ENCODE data around the gene AAMP. TPM values are rescaled to one million over a fixed set of nuclear protein-coding genes. Genes with fewer than 3 reads are reported as not detected.

The AAMP gene
- total RNA-seq, result 100 to 1,000 TPM in 1 of 2 donors, 10 to 100 TPM in 1; 85.0 to 131 TPM

GRCh38 chr2:218269900-218270720 is at the start of gene AAMP, which contains the start of gene PNKD:
TSS of gene AAMP (minus strand) at chr2:218270137. CDS start at chr2:218270086, 51 bp downstream.
TSS of gene PNKD (plus strand) at chr2:218270519. CDS start at chr2:218270536, 17 bp downstream.

GRCh38 chr2:218292048-218293014 is 22.4 kb upstream of the AAMP start, which contains the start of gene TMBIM1:
TSS of gene TMBIM1 (minus strand) at chr2:218292503. CDS start at chr2:218282141, 10,362 bp downstream.

GRCh38 chr2:218260742-218261422 is 9.1 kb downstream of the AAMP start, which contains the start of gene GPBAR1:
TSS of gene GPBAR1 (plus strand) at chr2:218261015. CDS start at chr2:218262725, 1,710 bp downstream.

GRCh38 chr2:218216674-218217359 is 53.1 kb downstream of the AAMP start, which contains the start of gene ARPC2:
TSS of gene ARPC2 (plus strand) at chr2:218217189. CDS start at chr2:218217471, 282 bp downstream.

Other genes with a start within 250 kb of the AAMP start
- gene RUFY4, start 200.9 kb downstream of the AAMP start, total RNA-seq, result not detected
- gene CXCR2, start 144.1 kb downstream of the AAMP start, total RNA-seq, result not detected
- gene CXCR1, start 103.2 kb downstream of the AAMP start, total RNA-seq, result not detected
- gene ARPC2, start 52.9 kb downstream of the AAMP start, total RNA-seq, result 100 to 1,000 TPM; 233 to 312 TPM
- gene GPBAR1, start 9.1 kb downstream of the AAMP start, total RNA-seq, result under 1 TPM in 1 of 2 donors, not detected in 1; under 0.01 TPM
- 10 to 100 TPM; 38.3 to 42.3 TPM for gene PNKD, start 382 bp upstream of the AAMP start, total RNA-seq
- 100 to 1,000 TPM; 209 to 266 TPM for gene TMBIM1, start 22.4 kb upstream of the AAMP start, total RNA-seq
- under 1 TPM in 1 of 2 donors, not detected in 1; 0.33 TPM for gene CATIP, start 86.7 kb upstream of the AAMP start, total RNA-seq
- under 1 TPM; under 0.01 to 0.34 TPM for gene SLC11A1, start 112.1 kb upstream of the AAMP start, total RNA-seq
- 10 to 100 TPM; 26.6 to 27.9 TPM for gene CTDSP1, start 129.7 kb upstream of the AAMP start, total RNA-seq
- not detected for gene VIL1, start 149.0 kb upstream of the AAMP start, total RNA-seq

All from melanocyte of skin (primary cell).